SK-MEL-5 (cell line): ENCODE results near the gene ERGIC2. TPM values are rescaled to one million over a fixed set of nuclear protein-coding genes. Genes with fewer than 3 reads are reported as not detected.
"Not testable (repeated sequence)": the region's sequence is repeated elsewhere in the genome, so short reads cannot be mapped to it uniquely, and the experiment has no call there.

Experiments used
- DNase-seq: peaks from one replicate; pipeline ENCODE4 v3.0.0-alpha.2; 2016; ENCODE audit warnings: low read depth, low spot score
- in situ Hi-C: cut with HindIII; loops from 2 replicates; pipeline ENCODE4 v1.10.0; 2016; ENCODE audit warnings: low sequenced_read_pairs, high pct_unique_total_duplicates, low pct_unique_long_range_greater_than_20kb
- total RNA-seq: library from RNA; depleted of rRNA; stranded (reverse); fragments of >200 nt; shearing (Covaris generic); gene quantifications from 2 replicates; pipeline ENCODE4 v1.2.3, GENCODE V29; 2014

ERGIC2 gene
- total RNA-seq, 1 experiment from 2014 or later, result 146 TPM

GRCh38 chr12:29386084-29386680 lies 5.2 kb upstream of the ERGIC2 start:
- in situ Hi-C loops, DNase-seq: not testable (repeated sequence)

GRCh38 chr12:29385194-29385593 lies 4.2 kb upstream of the ERGIC2 start:
- in situ Hi-C loops, result not testable (repeated sequence)

GRCh38 chr12:29382251-29382650 lies 1.3 kb upstream of the ERGIC2 start:
- in situ Hi-C loops, result no loop called here
- DNase-seq, result no peak

More at GRCh38 chr12:29385194-29385593, 4.2 kb upstream of the ERGIC2 start:
- DNase-seq, result not testable (repeated sequence)

- in situ Hi-C loops, result no loop called here
- no peak for DNase-seq
Observed at GRCh38 chr12:29376118-29376517, 4.9 kb downstream of the ERGIC2 start.

GRCh38 chr12:29374913-29375312 lies 6.1 kb downstream of the ERGIC2 start:
- in situ Hi-C loops, result no loop called here
- DNase-seq, result no peak

GRCh38 chr12:29374012-29374411 lies 7.0 kb downstream of the ERGIC2 start:
- DNase-seq, result no peak
- in situ Hi-C loops, result no loop called here

- in situ Hi-C loops, result no loop called here
- DNase-seq, result no peak
Observed at GRCh38 chr12:29365091-29365490, 15.9 kb downstream of the ERGIC2 start.

GRCh38 chr12:29354954-29355353 lies 26.0 kb downstream of the ERGIC2 start:
- in situ Hi-C loops, result no loop called here
- no peak for DNase-seq

- in situ Hi-C loops, result no loop called here
- DNase-seq, result no peak
Observed at GRCh38 chr12:29350080-29350479, 30.9 kb downstream of the ERGIC2 start.

- in situ Hi-C loops, result no loop called here
- DNase-seq, result no peak
Observed at GRCh38 chr12:29346769-29347421, 34.1 kb downstream of the ERGIC2 start.

- in situ Hi-C loops, result no loop called here
- DNase-seq, result no peak
Observed at GRCh38 chr12:29343022-29343799, 37.8 kb downstream of the ERGIC2 start.

- in situ Hi-C loops, result no loop called here
- DNase-seq, result no peak
Observed at GRCh38 chr12:29337325-29337724, 43.6 kb downstream of the ERGIC2 start.

- in situ Hi-C loops, result no loop called here
- DNase-seq, result no peak
Observed at GRCh38 chr12:29334937-29335336, 46.0 kb downstream of the ERGIC2 start.

- in situ Hi-C loops, result no loop called here
- DNase-seq, result no peak
Observed at GRCh38 chr12:29333178-29333577, 47.8 kb downstream of the ERGIC2 start.

GRCh38 chr12:29329411-29329810 lies 51.6 kb downstream of the ERGIC2 start:
- no peak for DNase-seq
- in situ Hi-C loops, result no loop called here

GRCh38 chr12:29322157-29322556 lies 58.8 kb downstream of the ERGIC2 start:
- in situ Hi-C loops, result loop anchor here (25.0 kb wide), 1 partner anchor 165 kb away; the partner anchor contains the start of gene OVCH1
- no peak for DNase-seq

- DNase-seq, result no peak
- in situ Hi-C loops, result loop anchor here (25.0 kb wide), 1 partner anchor 167 kb away; the partner anchor contains the start of gene OVCH1
Observed at GRCh38 chr12:29320295-29321085, 60.5 kb downstream of the ERGIC2 start.
